Pulmonary artery endothelial cell (primary cell): ENCODE results near the gene KRTAP10-12. TPM values are rescaled to one million over a fixed set of nuclear protein-coding genes. Genes with fewer than 3 reads are reported as not detected.
"Not testable (repeated sequence)": the region's sequence is repeated elsewhere in the genome, so short reads cannot be mapped to it uniquely, and the experiment has no call there.

Source experiments
- DNase-seq: peaks from one replicate; pipeline ENCODE4 v3.0.0-alpha.2; 2011; ENCODE audit warnings: low read depth, low spot score
- total RNA-seq: library from RNA; depleted of rRNA; stranded (reverse); fragments of >200 nt; gene quantifications from 2 replicates; pipeline ENCODE4 v1.2.3, GENCODE V29; 2014

Gene KRTAP10-12
- total RNA-seq, 1 donor from 2014 or later = not detected

GRCh38 chr21:44670642-44671432 is 26.1 kb upstream of the KRTAP10-12 start:
- no peak for DNase-seq

- no peak for DNase-seq
Observed at GRCh38 chr21:44671911-44672310, 25.1 kb upstream of the KRTAP10-12 start.

GRCh38 chr21:44677881-44678280 is 19.1 kb upstream of the KRTAP10-12 start:
- no peak for DNase-seq

GRCh38 chr21:44681152-44681551 is 15.8 kb upstream of the KRTAP10-12 start:
- DNase-seq = no peak

GRCh38 chr21:44681861-44682579 is 15.0 kb upstream of the KRTAP10-12 start, which contains the start of gene KRTAP12-1:
KRTAP12-1 (minus strand) TSS chr21:44682163; CDS start chr21:44682123, 40 bp downstream.
- DNase-seq = no peak

- no peak for DNase-seq
Observed at GRCh38 chr21:44682580-44683151, 14.3 kb upstream of the KRTAP10-12 start.

GRCh38 chr21:44684077-44684476 is 12.9 kb upstream of the KRTAP10-12 start:
- DNase-seq = no peak

- no peak for DNase-seq
Observed at GRCh38 chr21:44684483-44684882, 12.5 kb upstream of the KRTAP10-12 start.

- not testable (repeated sequence) for DNase-seq
Observed at GRCh38 chr21:44685050-44685449, 11.9 kb upstream of the KRTAP10-12 start.

GRCh38 chr21:44686000-44686781 is 10.8 kb upstream of the KRTAP10-12 start:
- no peak for DNase-seq

- no peak for DNase-seq
Observed at GRCh38 chr21:44686843-44687561, 10.0 kb upstream of the KRTAP10-12 start.

- no peak for DNase-seq
Observed at GRCh38 chr21:44687671-44688070, 9.3 kb upstream of the KRTAP10-12 start.

- not testable (repeated sequence) for DNase-seq
Observed at GRCh38 chr21:44689740-44690139, 7.2 kb upstream of the KRTAP10-12 start.

GRCh38 chr21:44691686-44692085 is 5.3 kb upstream of the KRTAP10-12 start:
- DNase-seq = no peak

GRCh38 chr21:44692798-44693512 is 4.0 kb upstream of the KRTAP10-12 start:
- no peak for DNase-seq

- no peak for DNase-seq
Observed at GRCh38 chr21:44694776-44695175, 2.2 kb upstream of the KRTAP10-12 start.

- DNase-seq = no peak
Observed at GRCh38 chr21:44695184-44695583, 1.8 kb upstream of the KRTAP10-12 start.

- no peak for DNase-seq
Observed at GRCh38 chr21:44695641-44696040, 1.3 kb upstream of the KRTAP10-12 start.

GRCh38 chr21:44696572-44696971 is 400 bp upstream of the KRTAP10-12 start:
- DNase-seq = no peak
